Endothelial cell of umbilical vein (primary cell): ENCODE data around the gene FAM149B1. TPM values are rescaled to one million over a fixed set of nuclear protein-coding genes. Genes with fewer than 3 reads are reported as not detected.

Source experiments
- BruUV-seq: library from RNA; stranded (reverse); fragments of 400-500 nt; replicated peaks from 2 replicates; lab custom pipeline; 2021; lab: Mats Ljungman, UMichigan
- CTCF ChIA-PET: fragments of 300-600, 350-600 bp; sonication (Branson Sonifier 250); formaldehyde crosslinking; loops from one replicate; lab custom pipeline; 2021; ENCODE audit warnings: antibody characterized with exemption, inconsistent platforms; lab: Charles Lee
- POLR2A ChIA-PET: fragments of 300-600, 350-600 bp; sonication (Branson Sonifier 250); formaldehyde crosslinking; loops from one replicate; lab custom pipeline; 2021; ENCODE audit warnings: antibody characterized with exemption, inconsistent platforms; lab: Charles Lee
- DNase-seq: peaks from one replicate; pipeline ENCODE4 v3.0.0-alpha.2; 2011; ENCODE audit warnings: low read depth, low spot score
- FAIRE-seq: peaks from 2 replicates; lab custom pipeline; 2011; peaks lifted over from hg19 to GRCh38; lab: Jason Lieb, UNC
- H2AFZ ChIP-seq: 2 replicates; pipeline ENCODE4 v1.6.0; 2012; ENCODE audit warnings: low read depth, low read length, control low read depth, inconsistent platforms
- H3K27ac ChIP-seq: 2 replicates; pipeline ENCODE4 v1.5.1; 2011; ENCODE audit warnings: low read depth, mild to moderate bottlenecking, control low read depth, low read length, moderate library complexity; ENCODE audit not compliant: insufficient read depth
- H3K27me3 ChIP-seq, 2 experiments: 2 replicates each; pipeline versions ENCODE4 v1.6.0 to v1.6.1; 2011; ENCODE audit warnings: low read length in 2 of 2, mixed read lengths in 1 of 2; ENCODE audit not compliant: control insufficient read depth in 2 of 2, insufficient read depth in 2 of 2
- H3K36me3 ChIP-seq, 2 experiments: 2 replicates in 1 of 2; 3 replicates in 1 of 2; pipeline ENCODE4 v1.5.1; 2011; ENCODE audit warnings: low read length in 2 of 2, mild to moderate bottlenecking in 1 of 2, moderate library complexity in 1 of 2; ENCODE audit not compliant: control insufficient read depth in 2 of 2, insufficient read depth in 2 of 2; ENCODE audit errors: extremely low read depth in 1 of 2
- H3K4me1 ChIP-seq: 3 replicates; pipeline ENCODE4 v1.5.1; 2011; ENCODE audit warnings: mild to moderate bottlenecking, low read length; ENCODE audit not compliant: control insufficient read depth, insufficient read depth; ENCODE audit errors: extremely low read depth
- H3K4me2 ChIP-seq: 2 replicates; pipeline ENCODE4 v1.6.1; 2011; ENCODE audit warnings: low read length, control low read depth, mixed read lengths; ENCODE audit not compliant: insufficient read depth
- H3K4me3 ChIP-seq, 3 experiments: fragments of 200-600 bp in 1 of 3; sonication (generic), shearing (Covaris generic) in 1 of 3; replicated peaks in 1 of 3; 2 replicates each; pipeline ENCODE4 v1.5.1; 2011 to 2016; ENCODE audit warnings: control low read depth in 3 of 3, low read length in 3 of 3, mild to moderate bottlenecking in 2 of 3, inconsistent platforms in 1 of 3, low read depth in 1 of 3, moderate library complexity in 1 of 3; ENCODE audit not compliant: insufficient read depth in 1 of 3
- H3K79me2 ChIP-seq: 2 replicates; pipeline ENCODE4 v1.6.0; 2012; ENCODE audit warnings: low read length, inconsistent platforms; ENCODE audit not compliant: control insufficient read depth, insufficient read depth
- H3K9ac ChIP-seq: replicated peaks from 2 replicates; pipeline ENCODE3; 2011; ENCODE audit warnings: low read length, control low read depth; ENCODE audit not compliant: insufficient read depth; ENCODE audit errors: extremely low read depth
- H3K9me1 ChIP-seq: replicated peaks from 3 replicates; pipeline ENCODE4 v1.6.0; 2011; ENCODE audit warnings: mild to moderate bottlenecking, low read length; ENCODE audit not compliant: control insufficient read depth, insufficient read depth; ENCODE audit errors: extremely low read depth
- H3K9me3 ChIP-seq: replicated peaks from 2 replicates; pipeline ENCODE4 v1.5.1; 2012; ENCODE audit warnings: low read length, inconsistent platforms; ENCODE audit not compliant: control insufficient read depth, insufficient read depth
- H4K20me1 ChIP-seq: replicated peaks from 2 replicates; pipeline ENCODE3; 2011; ENCODE audit warnings: mild to moderate bottlenecking, low read length; ENCODE audit not compliant: control insufficient read depth, insufficient read depth; ENCODE audit errors: extremely low read depth
- CTCF ChIP-seq, 2 donors: IDR thresholded peaks; 1 replicate in 1 of 2; 2 replicates in 1 of 2; pipeline ENCODE4 v1.5.1; 2011; ENCODE audit warnings: low read length in 2 of 2, mild to moderate bottlenecking in 2 of 2, moderate library complexity in 2 of 2, control low read depth in 1 of 2, inconsistent platforms in 1 of 2, low read depth in 1 of 2; ENCODE audit not compliant: insufficient read depth in 1 of 2; ENCODE audit errors: extremely low read depth in 1 of 2
- EZH2 ChIP-seq: IDR thresholded peaks from 2 replicates; pipeline ENCODE4 v1.6.1; 2012; ENCODE audit warnings: borderline replicate concordance, low read depth, mild to moderate bottlenecking, moderate library complexity, low read length, inconsistent platforms; ENCODE audit not compliant: severe bottlenecking
- FOS ChIP-seq: IDR thresholded peaks from 2 replicates; pipeline ENCODE4 v1.6.1; 2011; ENCODE audit warnings: mild to moderate bottlenecking, low read length, moderate library complexity, borderline replicate concordance; ENCODE audit not compliant: insufficient read depth
- GATA2 ChIP-seq: IDR thresholded peaks from 2 replicates; pipeline ENCODE4 v1.7.0; 2011; ENCODE audit warnings: low read depth, mild to moderate bottlenecking, moderate library complexity, mixed read lengths, low read length; ENCODE audit not compliant: insufficient read length, insufficient read depth
- JUN ChIP-seq: IDR thresholded peaks from 2 replicates; pipeline ENCODE4 v1.6.1; 2011; ENCODE audit warnings: borderline replicate concordance, low read depth; ENCODE audit not compliant: insufficient read length, insufficient read depth
- MAX ChIP-seq: IDR thresholded peaks from 2 replicates; pipeline ENCODE4 v1.6.1; 2011; ENCODE audit not compliant: insufficient read depth, insufficient read length
- MYC ChIP-seq: IDR thresholded peaks from one replicate; pipeline ENCODE4 v1.6.1; 2011; ENCODE audit warnings: mild to moderate bottlenecking, low read depth, low read length
- POLR2A ChIP-seq: IDR thresholded peaks from 2 replicates; pipeline ENCODE4 v1.6.1; 2012; ENCODE audit warnings: low read depth, mild to moderate bottlenecking, control low read depth, low read length
- POLR2AphosphoS5 ChIP-seq: IDR thresholded peaks from 2 replicates; pipeline ENCODE4 v1.6.1; 2012; ENCODE audit warnings: low read depth, mild to moderate bottlenecking, control low read depth, low read length, moderate library complexity; ENCODE audit not compliant: insufficient read depth
- dilution Hi-C: fragments of 300-500 bp; cut with MboI; formaldehyde crosslinking; loops from one replicate; pipeline ENCODE4 v1.15.0; 2019; ENCODE audit warnings: low sequenced_read_pairs; ENCODE audit not compliant: extremely low pct_ligation_motif_present
- intact Hi-C: fragments of 100-400 bp; cut with micrococcal nuclease; formaldehyde crosslinking; loops from one replicate; pipeline ENCODE4 v1.10.0; 2022
- polyA plus RNA-seq, 4 experiments: library from polyadenylated mRNA; depleted of rRNA in 3 of 4; stranded (reverse) in 3 of 4; unstranded in 1 of 4; fragments of >200 nt; gene quantifications; 2 replicates each; pipeline versions ENCODE4 v1.2.1 to v1.2.3, GENCODE V29; 2011 to 2012; ENCODE audit warnings: missing spikeins in 1 of 4
- total RNA-seq: library from RNA; stranded (reverse); gene quantifications from 2 replicates; pipeline ENCODE4 v1.2.3, GENCODE V29; 2021

FAM149B1 gene
- total and polyA plus RNA-seq, 2 donors (not counting 3 experiments of a cell fraction or from before 2014, with no cell fraction given): 19.5 to 26.7 TPM

GRCh38 chr10:73211106-73211811, 43.3 kb downstream of the FAM149B1 start:
- intact Hi-C loops (no loop called here), dilution Hi-C loops (no loop called here)
- POLR2A ChIA-PET: no interaction called here

More at GRCh38 chr10:73211106-73211811, 43.3 kb downstream of the FAM149B1 start:
- FAIRE-seq (no peak), DNase-seq (no peak)
- no peaks in the 10 kb centered on the region for H3K9me3 ChIP-seq
- no peak overlapping the region for H3K9ac ChIP-seq
- no peaks in the 10 kb centered on the region for H3K27me3 ChIP-seq
- BruUV-seq: no TSS peak
- H3K36me3 ChIP-seq: peaks cover 0 to 2% of the 10 kb centered on the region in 2 experiments
- H3K4me3 ChIP-seq: no peak overlapping the region
- no peaks in the 10 kb centered on the region for H4K20me1 ChIP-seq
- no peaks in the 10 kb centered on the region for H3K9me1 ChIP-seq
- H3K4me1 ChIP-seq: no peaks in the 10 kb centered on the region
- no peak overlapping the region for H3K27ac ChIP-seq
- no peaks in the 10 kb centered on the region for H3K79me2 ChIP-seq
- no peak for TF ChIP-seq GATA2
- no peak for TF ChIP-seq JUN
- TF ChIP-seq EZH2: no peak
- no peak for TF ChIP-seq MAX
- TF ChIP-seq CTCF (IDR thresholded peaks at IDR 0.05; ENCODE audit: extremely low read depth in 1 of 2, insufficient read depth in 1 of 2, low read depth in 1 of 2, low read length in 2 of 2): no peak
- no peak for TF ChIP-seq FOS
- TF ChIP-seq POLR2AphosphoS5: no peak
- no peak for TF ChIP-seq MYC
- no peak for TF ChIP-seq POLR2A
- no peak overlapping the region for H3K4me2 ChIP-seq
- H2AFZ ChIP-seq: no peak overlapping the region
- CTCF ChIA-PET: interaction anchor here (0.9 kb wide), 1 partner anchor 47 kb away, joined by 3 read pairs; no protein-coding TSS in a partner anchor
